HAP-1 (cell line): Measurements from ENCODE around the gene MYOM1.

Experiments
- DNase-seq, 2 experiments: peaks; one replicate each; pipeline ENCODE4 v3.0.0-alpha.2; 2016 to 2020; ENCODE audit warnings: low spot score in 2 of 2
- H3K27me3 ChIP-seq: fragments of 250-450 bp; sonication (Bioruptor Pico); 2 replicates; pipeline ENCODE4 v1.5.1; 2020; ENCODE audit warnings: low read depth, mild to moderate bottlenecking, moderate library complexity
- H3K36me3 ChIP-seq: fragments of 250-450 bp; sonication (Bioruptor Pico); replicated peaks from 2 replicates; pipeline ENCODE4 v1.5.1; 2020; ENCODE audit warnings: mild to moderate bottlenecking
- H3K4me1 ChIP-seq: fragments of 250-450 bp; sonication (Bioruptor Pico); 2 replicates; pipeline ENCODE4 v1.5.1; 2020; ENCODE audit warnings: mild to moderate bottlenecking
- H3K4me3 ChIP-seq: fragments of 250-450 bp; sonication (Bioruptor Pico); 2 replicates; pipeline ENCODE4 v1.5.1; 2020; ENCODE audit warnings: mild to moderate bottlenecking, moderate library complexity
- H3K9me3 ChIP-seq: fragments of 250-450 bp; sonication (Bioruptor Pico); 2 replicates; pipeline ENCODE4 v1.5.1; 2020; ENCODE audit warnings: mild to moderate bottlenecking, moderate library complexity
- in situ Hi-C: fragments of 300-500 bp; cut with MboI; formaldehyde crosslinking; loops from 3 replicates; pipeline ENCODE4 v1.14.3; 2020; ENCODE audit warnings: low sequenced_read_pairs, inconsistent platforms, mixed read lengths

Gene MYOM1

DNA sequence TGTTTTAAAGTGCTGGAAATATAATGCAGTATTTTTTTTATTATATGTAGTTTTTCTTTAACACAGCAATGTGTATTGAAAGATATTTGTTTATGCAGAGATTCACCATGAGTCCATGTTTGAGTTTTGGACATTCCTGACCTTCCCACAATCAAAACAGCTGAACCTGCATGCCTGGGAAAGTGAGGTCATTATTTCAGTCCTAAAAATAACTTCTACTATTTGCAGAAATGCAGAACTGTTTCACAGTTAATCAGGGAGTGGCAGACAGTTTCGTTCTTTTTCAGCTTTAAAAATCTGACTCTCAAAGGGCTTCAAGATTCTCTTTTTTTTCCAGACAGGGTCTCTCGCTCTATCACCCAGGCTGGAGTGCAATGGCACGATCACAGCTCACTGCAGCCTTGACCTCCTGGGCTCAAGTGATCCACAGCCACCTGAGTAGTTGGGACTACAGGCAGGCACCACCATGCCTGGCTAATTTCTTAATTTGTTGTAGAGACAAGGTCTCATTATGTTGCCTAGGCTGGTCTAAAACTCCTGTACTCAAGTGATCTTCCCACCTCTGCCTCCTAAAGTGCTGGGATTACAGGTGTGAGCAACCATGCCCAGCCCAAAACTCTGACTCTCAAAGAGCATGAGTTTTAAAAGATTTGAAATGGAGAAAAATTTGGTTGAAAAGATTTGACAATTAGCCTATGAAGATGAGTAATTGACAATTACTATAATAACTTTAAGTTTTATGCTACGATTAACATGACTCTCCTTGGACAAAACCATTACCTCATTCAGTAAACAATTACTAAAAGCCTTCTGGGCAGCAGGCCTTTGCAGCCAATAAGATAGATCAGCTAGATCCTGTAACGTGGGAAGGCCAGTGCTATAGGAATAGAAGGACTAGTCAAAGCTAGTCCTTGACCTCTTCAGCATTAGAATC lies 37.2 kb upstream of the MYOM1 start:
- peaks cover 47% of the 10 kb centered on the region for H3K36me3 ChIP-seq
- H3K9me3 ChIP-seq = no peaks in the 10 kb centered on the region
- H3K4me3 ChIP-seq = no peak overlapping the region
- H3K27me3 ChIP-seq = no peaks in the 10 kb centered on the region
- peaks cover 50% of the 10 kb centered on the region for H3K4me1 ChIP-seq
- in situ Hi-C loops = no loop called here
- DNase-seq = peak in 1 of 2 experiments; percentile 62

GRCh38 chr18:3255611-3256165 lies 35.9 kb upstream of the MYOM1 start:
- H3K27me3 ChIP-seq = no peaks in the 10 kb centered on the region
- in situ Hi-C loops = no loop called here
- no peak for DNase-seq
- H3K36me3 ChIP-seq = peaks cover 47% of the 10 kb centered on the region
- no peak overlapping the region for H3K4me3 ChIP-seq
- peaks cover 54% of the 10 kb centered on the region for H3K4me1 ChIP-seq
- no peaks in the 10 kb centered on the region for H3K9me3 ChIP-seq

GRCh38 chr18:3254725-3255124 lies 35.0 kb upstream of the MYOM1 start:
- Histone ChIP-seq H3K36me3 (peaks cover 55% of the 10 kb centered on the region), H3K27me3 (no peaks in the 10 kb centered on the region), H3K9me3 (no peaks in the 10 kb centered on the region), H3K4me1 (peaks cover 54% of the 10 kb centered on the region), H3K4me3 (no peak overlapping the region)
- no peak for DNase-seq
- in situ Hi-C loops = no loop called here

GRCh38 chr18:3252843-3253242 lies 33.1 kb upstream of the MYOM1 start:
- in situ Hi-C loops = no loop called here
- H3K4me3 ChIP-seq = no peak overlapping the region
- peaks cover 57% of the 10 kb centered on the region for H3K36me3 ChIP-seq
- no peaks in the 10 kb centered on the region for H3K9me3 ChIP-seq
- H3K27me3 ChIP-seq = no peaks in the 10 kb centered on the region
- DNase-seq = no peak
- H3K4me1 ChIP-seq = peaks cover 44% of the 10 kb centered on the region

GRCh38 chr18:3251963-3252277 lies 32.2 kb upstream of the MYOM1 start:
- Histone ChIP-seq H3K4me3 (no peak overlapping the region), H3K27me3 (no peaks in the 10 kb centered on the region), H3K9me3 (no peaks in the 10 kb centered on the region), H3K36me3 (peaks cover 58% of the 10 kb centered on the region), H3K4me1 (peaks cover 40% of the 10 kb centered on the region)
- in situ Hi-C loops = no loop called here
- DNase-seq = no peak

DNA sequence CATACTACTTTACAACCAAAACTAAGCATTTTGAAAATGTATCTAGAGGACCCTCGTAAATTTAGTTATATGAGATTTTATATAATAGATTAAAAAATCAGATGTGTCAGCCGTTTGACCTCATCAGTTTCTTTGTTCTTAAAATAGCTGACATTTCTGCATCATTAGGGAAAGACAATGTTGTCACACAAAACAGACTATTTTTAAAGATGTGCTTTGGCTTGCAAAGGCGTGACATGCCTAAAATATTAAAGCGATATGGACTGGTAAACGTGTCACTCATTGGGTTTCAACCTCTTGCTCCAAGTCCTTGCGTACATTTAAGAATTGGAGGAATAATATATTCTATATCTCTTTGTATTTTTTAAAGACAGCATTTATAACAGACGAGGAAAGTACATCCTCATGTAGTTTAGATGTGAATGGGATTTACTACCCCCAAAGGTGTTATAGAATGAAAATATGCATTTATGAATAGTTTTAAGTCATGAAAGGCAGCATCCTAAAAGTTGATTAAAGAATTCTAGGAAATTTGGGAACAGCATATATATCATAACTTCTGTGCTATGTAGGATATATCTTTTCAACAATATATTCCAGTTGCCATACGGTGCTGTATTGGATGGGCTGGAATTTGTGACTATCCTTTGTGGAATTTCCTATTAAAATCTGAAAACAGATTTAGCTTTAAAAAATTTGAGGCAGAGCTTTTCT lies 31.6 kb upstream of the MYOM1 start:
- Histone ChIP-seq H3K4me3 (no peak overlapping the region), H3K9me3 (no peaks in the 10 kb centered on the region), H3K27me3 (no peaks in the 10 kb centered on the region), H3K4me1 (peaks cover 40% of the 10 kb centered on the region), H3K36me3 (peaks cover 55% of the 10 kb centered on the region)
- in situ Hi-C loops = no loop called here
- no peak for DNase-seq

GRCh38 chr18:3250237-3251107 lies 30.7 kb upstream of the MYOM1 start:
- H3K4me1 ChIP-seq = peaks cover 35% of the 10 kb centered on the region
- H3K36me3 ChIP-seq = peaks cover 46% of the 10 kb centered on the region
- no peak for DNase-seq
- H3K4me3 ChIP-seq = peak overlapping the region; percentile 1; the same call in 1 of the 2 replicates
- no peaks in the 10 kb centered on the region for H3K9me3 ChIP-seq
- no peaks in the 10 kb centered on the region for H3K27me3 ChIP-seq
- in situ Hi-C loops = no loop called here

GRCh38 chr18:3248658-3249359 lies 29.0 kb upstream of the MYOM1 start:
- H3K27me3 ChIP-seq = no peaks in the 10 kb centered on the region
- in situ Hi-C loops = loop anchor here (5.0 kb wide), 1 partner anchor 317 kb away; no protein-coding TSS in a partner anchor
- H3K36me3 ChIP-seq = peaks cover 29% of the 10 kb centered on the region
- peaks cover 38% of the 10 kb centered on the region for H3K4me1 ChIP-seq
- H3K4me3 ChIP-seq = peak overlapping the region; percentile 93
- no peaks in the 10 kb centered on the region for H3K9me3 ChIP-seq
- DNase-seq = peak; percentile 44 to 74

GRCh38 chr18:3248062-3248657 lies 28.4 kb upstream of the MYOM1 start:
- in situ Hi-C loops = loop anchor here (5.0 kb wide), 1 partner anchor 316 kb away; no protein-coding TSS in a partner anchor
- peak in 1 of 2 experiments; percentile 43 for DNase-seq
- Histone ChIP-seq H3K4me3 (peak overlapping the region; percentile 93), H3K36me3 (peaks cover 23% of the 10 kb centered on the region), H3K4me1 (peaks cover 38% of the 10 kb centered on the region), H3K27me3 (no peaks in the 10 kb centered on the region), H3K9me3 (no peaks in the 10 kb centered on the region)

DNA sequence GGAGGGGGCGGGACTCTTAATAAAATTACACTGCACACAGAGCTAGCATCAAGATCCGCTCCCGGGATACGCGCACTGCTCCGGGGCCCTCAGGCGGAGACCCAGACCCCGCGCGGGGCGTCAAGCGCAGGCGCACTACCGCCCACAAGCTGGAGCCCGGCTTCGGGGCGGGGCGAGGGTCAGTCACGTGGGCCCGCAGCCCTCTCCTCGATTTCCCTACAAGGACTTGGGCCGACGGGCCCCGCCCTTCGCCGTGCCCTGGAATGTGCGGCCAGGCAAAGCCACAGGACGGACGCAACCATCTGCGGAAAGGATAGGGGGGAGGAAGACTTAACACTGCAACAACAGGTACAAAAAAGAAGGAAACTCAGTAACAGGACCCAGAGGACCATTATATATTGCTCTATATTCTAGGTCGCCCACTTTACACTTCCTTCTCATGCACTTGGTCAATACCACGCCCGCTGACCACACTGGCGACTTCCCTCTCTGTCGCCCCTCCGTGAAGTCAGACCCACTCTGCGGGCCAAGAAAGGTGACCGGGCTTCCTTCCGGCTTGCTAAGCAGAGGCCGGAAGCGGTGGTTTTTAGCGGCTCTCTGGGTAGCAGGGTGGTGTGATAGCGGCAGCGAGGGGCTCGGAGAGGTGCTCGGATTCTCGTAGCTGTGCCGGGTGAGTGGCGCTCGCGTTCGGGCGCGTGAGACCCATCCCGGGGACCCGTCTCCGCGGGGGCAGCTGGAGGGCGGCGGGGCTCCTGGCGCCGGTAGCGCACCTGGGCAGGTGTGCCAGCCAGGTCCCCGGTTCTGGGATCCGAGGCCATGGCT lies 27.7 kb upstream of the MYOM1 start, which contains the start of gene MYL12A:
Gene MYL12A (plus strand): TSS at position 562 of the 822 bp plus-strand sequence. CDS start 5,447 bp downstream, outside the sequence.
- in situ Hi-C loops = loop anchor here (5.0 kb wide), 1 partner anchor 315 kb away; no protein-coding TSS in a partner anchor
- H3K9me3 ChIP-seq = no peaks in the 10 kb centered on the region; the same call in 1 of the 2 replicates
- H3K27me3 ChIP-seq = no peaks in the 10 kb centered on the region
- H3K4me1 ChIP-seq = peaks cover 38% of the 10 kb centered on the region
- H3K36me3 ChIP-seq = peaks cover 18% of the 10 kb centered on the region
- H3K4me3 ChIP-seq = peak within 1 kb of the TSS; percentile 93
- peak; percentile 98 to 99 for DNase-seq

- Histone ChIP-seq H3K4me3 (peak overlapping the region; percentile 93), H3K4me1 (peaks cover 38% of the 10 kb centered on the region), H3K27me3 (no peaks in the 10 kb centered on the region), H3K9me3 (peaks cover 5% of the 10 kb centered on the region; the same call in 1 of the 2 replicates), H3K36me3 (peaks cover 18% of the 10 kb centered on the region)
- DNase-seq = peak in 1 of 2 experiments; percentile 35
- in situ Hi-C loops = loop anchor here (5.0 kb wide), 1 partner anchor 314 kb away; no protein-coding TSS in a partner anchor
These were observed 27.0 kb upstream of the MYOM1 start for GRCh38 chr18:3246635-3247239.
